Measurements from ENCODE around the gene RAB5A.
"Not testable (repeated sequence)": the region's sequence is repeated elsewhere in the genome, so short reads cannot be mapped to it uniquely, and the experiment has no call there.

RAB5A gene

GRCh38 chr3:19948226-19948591 lies 1.3 kb downstream of the RAB5A start:
- no peak for DNase-seq

- no peak for DNase-seq
Observed at GRCh38 chr3:19950316-19950715, 3.4 kb downstream of the RAB5A start.

- no peak for DNase-seq
Observed at GRCh38 chr3:19954676-19955075, 7.8 kb downstream of the RAB5A start.

- not testable (repeated sequence) for DNase-seq
Observed at GRCh38 chr3:19957354-19957753, 10.5 kb downstream of the RAB5A start.

GRCh38 chr3:19959505-19959904 lies 12.6 kb downstream of the RAB5A start:
- DNase-seq, result no peak

- DNase-seq, result no peak
Observed at GRCh38 chr3:19960696-19961095, 13.8 kb downstream of the RAB5A start.

- DNase-seq, result no peak
Observed at GRCh38 chr3:19961960-19962359, 15.1 kb downstream of the RAB5A start.

- DNase-seq, result no peak
Observed at GRCh38 chr3:19967208-19967607, 20.3 kb downstream of the RAB5A start.

GRCh38 chr3:19967812-19968211 lies 20.9 kb downstream of the RAB5A start:
- DNase-seq, result no peak

- DNase-seq, result no peak
Observed at GRCh38 chr3:19970327-19970726, 23.4 kb downstream of the RAB5A start.

GRCh38 chr3:19972054-19972453 lies 25.2 kb downstream of the RAB5A start:
- DNase-seq, result no peak

- DNase-seq, result not testable (repeated sequence)
Observed at GRCh38 chr3:19988904-19989303, 42.0 kb downstream of the RAB5A start.

- no peak for DNase-seq
Observed at GRCh38 chr3:19994796-19995195, 47.9 kb downstream of the RAB5A start.

- DNase-seq, result no peak
Observed at GRCh38 chr3:19997502-19997901, 50.6 kb downstream of the RAB5A start.

- DNase-seq, result no peak
Observed at GRCh38 chr3:20001932-20002331, 55.0 kb downstream of the RAB5A start.

GRCh38 chr3:20007960-20008359 lies 61.1 kb downstream of the RAB5A start:
- DNase-seq, result no peak

- no peak for DNase-seq
Observed at GRCh38 chr3:20008646-20009045, 61.7 kb downstream of the RAB5A start.

- DNase-seq, result no peak
Observed at GRCh38 chr3:20012164-20012563, 65.3 kb downstream of the RAB5A start, which contains the start of gene PP2D1. TSS of gene PP2D1 (minus strand) at chr3:20012264. CDS start at chr3:20012072, 192 bp downstream.

GRCh38 chr3:20013396-20013795 lies 66.5 kb downstream of the RAB5A start:
- no peak for DNase-seq

GRCh38 chr3:20015525-20015924 lies 68.6 kb downstream of the RAB5A start:
- no peak for DNase-seq

GRCh38 chr3:20016076-20016475 lies 69.2 kb downstream of the RAB5A start:
- not testable (repeated sequence) for DNase-seq

GRCh38 chr3:20022954-20023622 lies 76.2 kb downstream of the RAB5A start:
- no peak for DNase-seq

- DNase-seq, result no peak
Observed at GRCh38 chr3:20023623-20024405, 76.9 kb downstream of the RAB5A start.

GRCh38 chr3:20027136-20027535 lies 80.2 kb downstream of the RAB5A start:
- DNase-seq, result no peak
